SK-N-SH treated with all-trans-retinoic acid at 6 μM for 48 hours (cell line): ENCODE measurements around the gene AXIN1.
"Not testable (repeated sequence)": the region's sequence is repeated elsewhere in the genome, so short reads cannot be mapped to it uniquely, and the experiment has no call there.

Experiments
- CSRNP3 ChIP-seq: fragments of 250-450 bp; sonication (Bioruptor Pico); IDR thresholded peaks from 2 replicates; pipeline ENCODE4 v1.5.1; 2021; ENCODE audit warnings: mild to moderate bottlenecking, moderate library complexity
- POU6F1 ChIP-seq: fragments of 250-450 bp; sonication (Bioruptor Pico); IDR thresholded peaks from 2 replicates; pipeline ENCODE4 v1.8.0; 2021; ENCODE audit warnings: low read depth, mild to moderate bottlenecking, moderate library complexity, borderline replicate concordance
- ZNF565 ChIP-seq: fragments of 450-650 bp; formaldehyde crosslinking; conservative IDR thresholded peaks from 2 replicates; pipeline ENCODE4 v1.5.0; 2020; ENCODE audit warnings: low read depth, mild to moderate bottlenecking, moderate library complexity

- TF ChIP-seq CSRNP3; ZNF565 (CRISPR knock-in tag); POU6F1 (CRISPR knock-in tag): not testable (repeated sequence)
Observed at GRCh38 chr16:258091-258490, 94.4 kb downstream of the AXIN1 start.
